HEK293 (cell line): ENCODE measurements around the gene MTTP.

ENCODE experiments used
- CTCF ChIP-seq: fragments of 450-650 bp; formaldehyde crosslinking; IDR thresholded peaks from 2 replicates; pipeline ENCODE4 v1.5.1; 2016; ENCODE audit warnings: missing biosample characterization, missing genetic modification characterization
- KLF16 ChIP-seq: fragments of 450-650 bp; formaldehyde crosslinking; IDR thresholded peaks from 2 replicates; pipeline ENCODE4 v1.5.1; 2017; ENCODE audit warnings: missing biosample characterization, missing genetic modification characterization
- ZEB2 ChIP-seq: fragments of 450-650 bp; formaldehyde crosslinking; IDR thresholded peaks from 2 replicates; pipeline ENCODE4 v1.5.1; 2016; ENCODE audit warnings: missing biosample characterization, missing genetic modification characterization
- ZNF521 ChIP-seq: fragments of 450-650 bp; formaldehyde crosslinking; IDR thresholded peaks from 2 replicates; pipeline ENCODE4 v1.5.1; 2017; ENCODE audit warnings: missing biosample characterization, mild to moderate bottlenecking, missing genetic modification characterization
- ZNF785 ChIP-seq: fragments of 450-650 bp; formaldehyde crosslinking; IDR thresholded peaks from 2 replicates; pipeline ENCODE4 v1.5.1; 2016; ENCODE audit warnings: missing biosample characterization, missing genetic modification characterization

- TF ChIP-seq ZNF521 (tag by site-specific recombination) (no peak), ZEB2 (tag by site-specific recombination) (no peak), CTCF (tag by site-specific recombination) (no peak), KLF16 (tag by site-specific recombination) (no peak), ZNF785 (tag by site-specific recombination) (no peak)
Measured at GRCh38 chr4:99587309-99587708, 12.7 kb downstream of the MTTP start.
